Retina (tissue), 1 donor: Measurements from ENCODE around the gene OR2A14.
"Not testable (repeated sequence)": the region's sequence is repeated elsewhere in the genome, so short reads cannot be mapped to it uniquely, and the experiment has no call there.

Source experiments
- DNase-seq: peaks from one replicate; pipeline ENCODE4 v3.0.0-alpha.2; 2016

OR2A14 gene

GRCh38 chr7:144158861-144159260 is 35.9 kb downstream of the OR2A14 start:
- no peak for DNase-seq

DNA sequence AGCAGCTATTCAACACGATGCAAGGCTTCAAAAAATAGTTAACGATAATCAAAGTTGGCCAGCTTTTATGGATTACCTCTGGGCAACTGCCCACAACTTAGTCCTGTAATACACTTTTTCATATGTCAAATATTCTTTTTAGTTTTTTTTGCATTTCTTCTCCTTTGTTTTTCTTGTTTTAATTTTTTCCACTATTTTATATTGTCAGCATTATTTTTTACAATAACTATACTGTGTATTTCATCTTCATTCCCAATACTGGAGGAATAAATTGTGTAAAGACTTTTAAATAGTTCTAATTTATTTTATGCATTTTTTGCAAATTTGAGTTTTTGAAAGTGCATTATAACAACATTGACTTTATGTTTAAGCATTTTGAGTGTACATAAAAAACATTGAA is 41.8 kb downstream of the OR2A14 start:
- no peak for DNase-seq

DNA sequence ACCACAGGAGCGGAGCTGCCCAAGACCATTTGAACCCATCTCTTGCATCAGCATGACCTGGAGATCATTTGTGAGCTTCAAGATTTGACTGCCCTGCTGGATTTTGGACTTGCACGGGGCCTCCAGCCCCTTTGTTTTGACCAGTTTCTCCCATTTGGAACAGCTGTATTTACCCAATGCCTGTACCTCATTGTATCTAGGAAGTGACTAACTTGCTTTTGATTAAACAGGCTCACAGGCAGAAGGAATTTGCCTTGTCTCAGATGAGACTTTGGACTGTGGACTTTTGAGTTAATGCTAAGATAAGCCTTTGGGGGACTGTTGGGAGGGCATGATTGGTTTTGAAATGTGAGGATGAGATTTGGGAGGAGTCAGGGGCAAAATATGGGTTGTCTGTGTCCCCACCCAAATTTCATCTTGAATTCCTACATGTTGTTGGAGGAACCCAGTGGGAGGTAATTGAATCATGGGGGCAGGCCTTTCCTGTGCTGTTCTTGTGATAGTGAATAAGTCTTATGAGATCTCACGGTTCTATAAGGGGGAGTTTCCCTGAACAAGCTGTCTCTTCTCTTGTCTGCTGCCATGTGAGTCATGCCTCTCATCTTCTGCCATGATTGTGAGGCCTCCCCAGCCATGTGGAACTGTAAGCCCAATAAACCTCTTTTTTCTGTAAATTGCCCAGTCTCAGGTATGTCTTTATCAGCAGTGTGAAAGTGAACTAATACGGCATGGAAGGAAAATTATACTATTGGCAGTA is 48.8 kb downstream of the OR2A14 start:
- DNase-seq, result not testable (repeated sequence)

DNA sequence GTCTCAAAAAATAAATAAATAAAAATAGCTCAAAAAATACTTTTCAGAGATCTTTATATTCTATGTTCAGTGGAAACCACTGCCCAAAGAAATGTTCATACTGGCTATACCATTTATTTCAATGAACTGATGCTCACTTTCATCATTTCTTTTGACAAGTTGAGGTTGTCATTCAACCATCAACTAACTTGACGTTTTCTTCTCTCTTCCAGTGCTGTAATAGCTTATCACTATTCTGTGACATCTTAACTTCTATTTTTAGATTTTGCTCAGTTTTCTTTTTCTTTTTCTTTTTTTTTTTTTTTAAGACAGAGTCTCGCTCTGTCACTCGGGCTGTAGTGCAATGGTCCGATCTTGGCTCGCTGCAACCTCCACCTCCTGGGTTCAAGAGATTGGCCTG is 51.6 kb downstream of the OR2A14 start:
- DNase-seq, result no peak

GRCh38 chr7:144178380-144179164 is 55.6 kb downstream of the OR2A14 start:
- not testable (repeated sequence) for DNase-seq

DNA sequence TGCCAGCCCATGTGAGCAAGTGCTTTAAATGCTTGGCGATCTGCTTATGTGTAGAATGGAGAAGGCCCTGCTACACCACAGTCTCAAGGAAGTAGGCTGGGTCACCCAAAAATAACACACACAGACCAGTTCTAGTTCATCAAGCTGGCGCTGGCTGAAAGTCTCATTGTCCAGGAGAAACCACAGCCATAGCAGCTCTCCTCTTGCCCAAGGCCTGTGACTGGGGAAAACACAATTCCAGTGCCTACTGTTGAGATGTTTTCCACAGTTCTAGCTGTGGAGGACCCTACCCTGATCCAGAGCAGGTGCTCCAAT is 56.1 kb downstream of the OR2A14 start:
- not testable (repeated sequence) for DNase-seq
